GM19240 (cell line): Measurements from ENCODE around the gene BMAL1.

Source experiments
- DNase-seq: peaks from one replicate; pipeline ENCODE4 v3.0.0; 2011; ENCODE audit warnings: low spot score; ENCODE audit not compliant: insufficient read length

The BMAL1 gene

GRCh38 chr11:13260963-13261588 is 16.5 kb upstream of the BMAL1 start:
- no peak for DNase-seq

- DNase-seq = no peak
These were observed 16.0 kb upstream of the BMAL1 start for GRCh38 chr11:13261591-13262061.

GRCh38 chr11:13262096-13262495 is 15.5 kb upstream of the BMAL1 start:
- DNase-seq = no peak

GRCh38 chr11:13268791-13269190 is 8.8 kb upstream of the BMAL1 start:
- DNase-seq = no peak

- no peak for DNase-seq
These were observed 7.8 kb upstream of the BMAL1 start for GRCh38 chr11:13269775-13270174.

GRCh38 chr11:13271060-13271693 is 6.4 kb upstream of the BMAL1 start:
- no peak for DNase-seq

GRCh38 chr11:13276454-13276831 is 1.1 kb upstream of the BMAL1 start:
- DNase-seq = no peak

- peak; percentile 96 for DNase-seq
These were observed 490 bp upstream of the BMAL1 start for GRCh38 chr11:13276832-13277767.

- no peak for DNase-seq
These were observed 1.3 kb downstream of the BMAL1 start for GRCh38 chr11:13278609-13279486.

- DNase-seq = no peak
These were observed 1.9 kb downstream of the BMAL1 start for GRCh38 chr11:13279487-13279834.

GRCh38 chr11:13280092-13280722 is 2.6 kb downstream of the BMAL1 start:
- no peak for DNase-seq

GRCh38 chr11:13280777-13281176 is 3.2 kb downstream of the BMAL1 start:
- DNase-seq = no peak

GRCh38 chr11:13283636-13284035 is 6.0 kb downstream of the BMAL1 start:
- DNase-seq = no peak

GRCh38 chr11:13284776-13285588 is 7.4 kb downstream of the BMAL1 start:
- no peak for DNase-seq

GRCh38 chr11:13286279-13286821 is 8.8 kb downstream of the BMAL1 start:
- DNase-seq = no peak

- no peak for DNase-seq
These were observed 9.4 kb downstream of the BMAL1 start for GRCh38 chr11:13287036-13287435.

- DNase-seq = no peak
These were observed 10.1 kb downstream of the BMAL1 start for GRCh38 chr11:13287681-13288080.

GRCh38 chr11:13288375-13289029 is 10.9 kb downstream of the BMAL1 start:
- DNase-seq = no peak

GRCh38 chr11:13289081-13289480 is 11.5 kb downstream of the BMAL1 start:
- no peak for DNase-seq
